Left colon (tissue), 2 donors: ENCODE measurements around the gene GULP1. TPM values are rescaled to one million over a fixed set of nuclear protein-coding genes. Genes with fewer than 3 reads are reported as not detected.
"Not testable (repeated sequence)": the region's sequence is repeated elsewhere in the genome, so short reads cannot be mapped to it uniquely, and the experiment has no call there.

Experiments used
- ATAC-seq: fragments of 200-7000 bp; cut with Tn5 transposase; one replicate; pipeline ENCODE4 v1.9.1; 2020; ENCODE audit warnings: mild to moderate bottlenecking, moderate library complexity
- DNase-seq, 2 donors: peaks; one replicate each; pipeline ENCODE4 v3.0.0-alpha.2; 2020
- intact Hi-C, 2 donors: fragments of 100-400 bp; cut with DNase I in 1 of 2; cut with micrococcal nuclease in 1 of 2; formaldehyde crosslinking; loops; one replicate each; pipeline versions ENCODE4 v1.11.2 to v1.14.0; 2022; cut with DNase I, micrococcal nuclease
- total RNA-seq, 2 donors: library from RNA; stranded (reverse); fragmentation: NEBNext Ultra II Directional; extraction: Animal tissue kit (Norgen Biotek cat#: 25700); gene quantifications; one replicate each; pipeline ENCODE4 v1.2.1, GENCODE V29; 2021
- donor health status: DM: no; HTN: no; CAD: no.
- donor health status: DM: yes; HTN: yes; CAD: no.

GULP1 gene
- total RNA-seq, 2 donors from 2014 or later, result 3.5 to 9.6 TPM

GRCh38 chr2:188443207-188443606 lies 151.5 kb downstream of the GULP1 start:
- DNase-seq (no peak), ATAC-seq (no peak)
- intact Hi-C loops, result no loop called here

GRCh38 chr2:188444106-188444835 lies 152.6 kb downstream of the GULP1 start:
- intact Hi-C loops, result no loop called here
- no peak for ATAC-seq

GRCh38 chr2:188449561-188449960 lies 157.9 kb downstream of the GULP1 start:
- intact Hi-C loops, result no loop called here
- ATAC-seq (no peak), DNase-seq (no peak)

More at GRCh38 chr2:188444106-188444835, 152.6 kb downstream of the GULP1 start:
- no peak for DNase-seq

GRCh38 chr2:188449971-188450370 lies 158.3 kb downstream of the GULP1 start:
- intact Hi-C loops, result no loop called here
- ATAC-seq (no peak), DNase-seq (no peak)

GRCh38 chr2:188450732-188451483 lies 159.2 kb downstream of the GULP1 start:
- intact Hi-C loops, result no loop called here
- DNase-seq (no peak), ATAC-seq (no peak)

- intact Hi-C loops, result no loop called here
- no peak for DNase-seq
- no peak for ATAC-seq
Observed at GRCh38 chr2:188452084-188452483, 160.4 kb downstream of the GULP1 start.

- intact Hi-C loops, result no loop called here
- DNase-seq (no peak), ATAC-seq (no peak)
Observed at GRCh38 chr2:188456114-188456909, 164.6 kb downstream of the GULP1 start.

GRCh38 chr2:188459061-188459460 lies 167.4 kb downstream of the GULP1 start:
- no peak for ATAC-seq
- intact Hi-C loops, result no loop called here
- no peak for DNase-seq

- ATAC-seq, DNase-seq, intact Hi-C loops: not testable (repeated sequence)
Observed at GRCh38 chr2:188466078-188466477, 174.4 kb downstream of the GULP1 start.

- ATAC-seq (no peak), DNase-seq (no peak)
- intact Hi-C loops, result no loop called here
Observed at GRCh38 chr2:188466761-188467160, 175.1 kb downstream of the GULP1 start.

- intact Hi-C loops, result no loop called here
- no peak for ATAC-seq
- DNase-seq, result no peak
Observed at GRCh38 chr2:188471166-188471565, 179.5 kb downstream of the GULP1 start.

GRCh38 chr2:188473306-188473705 lies 181.6 kb downstream of the GULP1 start:
- ATAC-seq (no peak), DNase-seq (no peak)
- intact Hi-C loops, result no loop called here

GRCh38 chr2:188474316-188474715 lies 182.6 kb downstream of the GULP1 start:
- intact Hi-C loops, result no loop called here
- ATAC-seq, result no peak
- DNase-seq, result no peak

- intact Hi-C loops, result no loop called here
- ATAC-seq (no peak), DNase-seq (no peak)
Observed at GRCh38 chr2:188475945-188476344, 184.3 kb downstream of the GULP1 start.

GRCh38 chr2:188477564-188478103 lies 186.0 kb downstream of the GULP1 start:
- DNase-seq (no peak), ATAC-seq (no peak)
- intact Hi-C loops, result no loop called here

- ATAC-seq (no peak), DNase-seq (no peak)
- intact Hi-C loops, result no loop called here
Observed at GRCh38 chr2:188478724-188479123, 187.1 kb downstream of the GULP1 start.

- intact Hi-C loops, result no loop called here
- ATAC-seq (no peak), DNase-seq (no peak)
Observed at GRCh38 chr2:188481474-188481873, 189.8 kb downstream of the GULP1 start.

GRCh38 chr2:188485496-188485895 lies 193.8 kb downstream of the GULP1 start:
- intact Hi-C loops, result no loop called here
- ATAC-seq (no peak), DNase-seq (no peak)

GRCh38 chr2:188492751-188493150 lies 201.1 kb downstream of the GULP1 start:
- DNase-seq, result no peak
- intact Hi-C loops, result no loop called here
- no peak for ATAC-seq
